ENCODE results near the gene PCP4L1. TPM values are rescaled to one million over a fixed set of nuclear protein-coding genes. Genes with fewer than 3 reads are reported as not detected.

Gene PCP4L1
- total RNA-seq, 1 donor from 2014 or later: 0.25 TPM

- Mint-ChIP-seq H3K4me1 (peaks cover 7% of the 10 kb centered on the region), H3K36me3 (peaks cover 7% of the 10 kb centered on the region), H3K27ac (no peak overlapping the region), H3K4me3 (no peak overlapping the region), H3K9me3 (peaks cover 17% of the 10 kb centered on the region), H3K27me3 (ENCODE audit: low read depth) (peaks cover 55% of the 10 kb centered on the region)
- no peak for DNase-seq (ENCODE audit: low spot score in 2 of 2, unreplicated experiment in 2 of 2)
- no peak for TF ChIP-seq CTCF (IDR thresholded peaks at IDR 0.05; ENCODE audit: unreplicated experiment)
Measured at GRCh38 chr1:161260376-161261260, 2.1 kb downstream of the PCP4L1 start.

- H3K27ac Mint-ChIP-seq: no peak overlapping the region
Measured at GRCh38 chr1:161261261-161262235, 3.0 kb downstream of the PCP4L1 start.

GRCh38 chr1:161265305-161265704, 6.8 kb downstream of the PCP4L1 start:
- no peaks in the 10 kb centered on the region for H3K9me3 Mint-ChIP-seq
- peaks cover 14% of the 10 kb centered on the region for H3K4me1 Mint-ChIP-seq
- DNase-seq (ENCODE audit: low spot score in 2 of 2, unreplicated experiment in 2 of 2): no peak
- no peak overlapping the region for H3K4me3 Mint-ChIP-seq
- no peaks in the 10 kb centered on the region for H3K36me3 Mint-ChIP-seq
- peaks cover 23% of the 10 kb centered on the region for H3K27me3 Mint-ChIP-seq (ENCODE audit: low read depth)
- H3K27ac Mint-ChIP-seq: no peak overlapping the region
- no peak for TF ChIP-seq CTCF (IDR thresholded peaks at IDR 0.05; ENCODE audit: unreplicated experiment)

More at GRCh38 chr1:161261261-161262235, 3.0 kb downstream of the PCP4L1 start:
- H3K27me3 Mint-ChIP-seq (ENCODE audit: low read depth): peaks cover 53% of the 10 kb centered on the region
- no peak for DNase-seq (ENCODE audit: low spot score in 2 of 2, unreplicated experiment in 2 of 2)
- peaks cover 10% of the 10 kb centered on the region for H3K9me3 Mint-ChIP-seq
- no peak overlapping the region for H3K4me3 Mint-ChIP-seq
- H3K4me1 Mint-ChIP-seq: peaks cover 9% of the 10 kb centered on the region
- H3K36me3 Mint-ChIP-seq: peaks cover 7% of the 10 kb centered on the region
- no peak for TF ChIP-seq CTCF (IDR thresholded peaks at IDR 0.05; ENCODE audit: unreplicated experiment)

- Mint-ChIP-seq H3K27ac (no peak overlapping the region), H3K4me1 (peaks cover 13% of the 10 kb centered on the region), H3K4me3 (no peak overlapping the region), H3K27me3 (ENCODE audit: low read depth) (peaks cover 14% of the 10 kb centered on the region), H3K36me3 (no peaks in the 10 kb centered on the region), H3K9me3 (no peaks in the 10 kb centered on the region)
- DNase-seq (ENCODE audit: low spot score in 2 of 2, unreplicated experiment in 2 of 2): no peak
- TF ChIP-seq CTCF (IDR thresholded peaks at IDR 0.05; ENCODE audit: unreplicated experiment): no peak
Measured at GRCh38 chr1:161266202-161266601, 7.7 kb downstream of the PCP4L1 start.

GRCh38 chr1:161266836-161267235, 8.3 kb downstream of the PCP4L1 start:
- Mint-ChIP-seq H3K36me3 (no peaks in the 10 kb centered on the region), H3K4me3 (no peak overlapping the region), H3K27me3 (ENCODE audit: low read depth) (peaks cover 8% of the 10 kb centered on the region)

More at GRCh38 chr1:161266836-161267235, 8.3 kb downstream of the PCP4L1 start:
- no peak for TF ChIP-seq CTCF (IDR thresholded peaks at IDR 0.05; ENCODE audit: unreplicated experiment)
- Mint-ChIP-seq H3K4me1 (peaks cover 7% of the 10 kb centered on the region), H3K27ac (no peak overlapping the region), H3K9me3 (no peaks in the 10 kb centered on the region)
- no peak for DNase-seq (ENCODE audit: low spot score in 2 of 2, unreplicated experiment in 2 of 2)
